Upper lobe of right lung (tissue), 1 donor: ENCODE measurements around the gene ZNF831. TPM values are rescaled to one million over a fixed set of nuclear protein-coding genes. Genes with fewer than 3 reads are reported as not detected.
A peak's percentile ranks its signal among the peaks of the same experiment; 100 is the strongest.

Source experiments
- ATAC-seq: fragments of 200-7000 bp; cut with Tn5 transposase; one replicate; pipeline ENCODE4 v1.9.1; 2020; ENCODE audit warnings: mild to moderate bottlenecking, moderate library complexity
- DNase-seq: peaks from one replicate; pipeline ENCODE4 v3.0.0-alpha.2; 2020
- H3K27ac ChIP-seq: fragments of 200-600 bp; one replicate; pipeline ENCODE4 v1.8.0; 2022
- H3K27me3 ChIP-seq: fragments of 200-600 bp; one replicate; pipeline ENCODE4 v1.8.0; 2022; ENCODE audit warnings: mild to moderate bottlenecking
- H3K36me3 ChIP-seq: fragments of 200-600 bp; one replicate; pipeline ENCODE4 v1.8.0; 2022
- H3K4me1 ChIP-seq: fragments of 200-600 bp; one replicate; pipeline ENCODE4 v1.8.0; 2022
- H3K4me3 ChIP-seq: fragments of 200-600 bp; one replicate; pipeline ENCODE4 v1.8.0; 2022; ENCODE audit warnings: mild to moderate bottlenecking
- H3K9me3 ChIP-seq: fragments of 200-600 bp; one replicate; pipeline ENCODE4 v1.8.0; 2022
- intact Hi-C: fragments of 100-400 bp; cut with DNase I; formaldehyde crosslinking; loops from one replicate; pipeline ENCODE4 v1.11.0; 2022
- total RNA-seq: library from RNA; stranded (reverse); fragmentation: NEBNext Ultra II Directional; extraction: Animal tissue kit (Norgen Biotek cat#: 25700); gene quantifications from one replicate; pipeline ENCODE4 v1.2.1, GENCODE V29; 2021
- TF ChIP-seq, protein P1 (sequence below): fragments of 200-600 bp; IDR thresholded peaks from one replicate; pipeline ENCODE4 v1.8.0; 2022; ENCODE audit warnings: antibody characterized with exemption
- donor health status: DM: no; HTN: yes; CAD: no; lungs with severe emphysema.

Gene ZNF831
- total RNA-seq, 1 donor from 2014 or later: 1.0 TPM

- no peak overlapping the region for H3K4me3 ChIP-seq
- H3K4me1 ChIP-seq: peaks cover 4% of the 10 kb centered on the region
- no peak for ATAC-seq
- intact Hi-C loops: no loop called here
- no peak overlapping the region for H3K27ac ChIP-seq
- H3K36me3 ChIP-seq: no peaks in the 10 kb centered on the region
- TF ChIP-seq, protein P1, sequence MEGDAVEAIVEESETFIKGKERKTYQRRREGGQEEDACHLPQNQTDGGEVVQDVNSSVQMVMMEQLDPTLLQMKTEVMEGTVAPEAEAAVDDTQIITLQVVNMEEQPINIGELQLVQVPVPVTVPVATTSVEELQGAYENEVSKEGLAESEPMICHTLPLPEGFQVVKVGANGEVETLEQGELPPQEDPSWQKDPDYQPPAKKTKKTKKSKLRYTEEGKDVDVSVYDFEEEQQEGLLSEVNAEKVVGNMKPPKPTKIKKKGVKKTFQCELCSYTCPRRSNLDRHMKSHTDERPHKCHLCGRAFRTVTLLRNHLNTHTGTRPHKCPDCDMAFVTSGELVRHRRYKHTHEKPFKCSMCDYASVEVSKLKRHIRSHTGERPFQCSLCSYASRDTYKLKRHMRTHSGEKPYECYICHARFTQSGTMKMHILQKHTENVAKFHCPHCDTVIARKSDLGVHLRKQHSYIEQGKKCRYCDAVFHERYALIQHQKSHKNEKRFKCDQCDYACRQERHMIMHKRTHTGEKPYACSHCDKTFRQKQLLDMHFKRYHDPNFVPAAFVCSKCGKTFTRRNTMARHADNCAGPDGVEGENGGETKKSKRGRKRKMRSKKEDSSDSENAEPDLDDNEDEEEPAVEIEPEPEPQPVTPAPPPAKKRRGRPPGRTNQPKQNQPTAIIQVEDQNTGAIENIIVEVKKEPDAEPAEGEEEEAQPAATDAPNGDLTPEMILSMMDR: no peak
- no peaks in the 10 kb centered on the region for H3K9me3 ChIP-seq
- DNase-seq: no peak
- no peaks in the 10 kb centered on the region for H3K27me3 ChIP-seq
Measured at GRCh38 chr20:59175002-59175401, 11.4 kb downstream of the ZNF831 start.

- H3K4me3 ChIP-seq: no peak overlapping the region
- H3K4me1 ChIP-seq: peaks cover 4% of the 10 kb centered on the region
- H3K9me3 ChIP-seq: no peaks in the 10 kb centered on the region
- H3K27me3 ChIP-seq: no peaks in the 10 kb centered on the region
- intact Hi-C loops: no loop called here
- TF ChIP-seq, protein P1: no peak
- no peaks in the 10 kb centered on the region for H3K36me3 ChIP-seq
- ATAC-seq: no peak
- DNase-seq: no peak
- no peak overlapping the region for H3K27ac ChIP-seq
Measured at GRCh38 chr20:59175861-59176260, 12.2 kb downstream of the ZNF831 start.

DNA sequence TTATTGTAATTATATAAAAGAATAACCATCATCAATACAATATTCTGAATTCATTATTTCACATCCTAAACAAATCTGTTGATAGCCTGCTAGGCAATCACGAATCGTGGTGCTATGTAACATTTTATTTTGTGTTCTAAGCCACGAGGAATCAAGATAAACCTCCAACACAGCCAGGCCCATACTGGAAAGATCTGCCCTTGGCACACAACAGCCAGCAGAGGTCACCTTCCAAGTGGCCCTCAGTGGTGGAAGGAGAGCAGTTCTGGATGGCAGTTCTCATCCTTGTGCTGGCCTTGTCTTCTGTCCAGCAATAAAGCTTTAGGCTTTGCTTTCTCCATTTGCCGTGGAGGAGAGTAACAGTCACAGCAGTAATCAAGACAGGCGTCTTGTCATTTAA lies 13.2 kb downstream of the ZNF831 start:
- H3K36me3 ChIP-seq: no peaks in the 10 kb centered on the region
- no peak overlapping the region for H3K27ac ChIP-seq
- DNase-seq: no peak
- intact Hi-C loops: no loop called here
- no peaks in the 10 kb centered on the region for H3K9me3 ChIP-seq
- ATAC-seq: no peak
- peaks cover 4% of the 10 kb centered on the region for H3K4me1 ChIP-seq
- TF ChIP-seq, protein P1: no peak
- H3K27me3 ChIP-seq: no peaks in the 10 kb centered on the region
- no peak overlapping the region for H3K4me3 ChIP-seq

DNA sequence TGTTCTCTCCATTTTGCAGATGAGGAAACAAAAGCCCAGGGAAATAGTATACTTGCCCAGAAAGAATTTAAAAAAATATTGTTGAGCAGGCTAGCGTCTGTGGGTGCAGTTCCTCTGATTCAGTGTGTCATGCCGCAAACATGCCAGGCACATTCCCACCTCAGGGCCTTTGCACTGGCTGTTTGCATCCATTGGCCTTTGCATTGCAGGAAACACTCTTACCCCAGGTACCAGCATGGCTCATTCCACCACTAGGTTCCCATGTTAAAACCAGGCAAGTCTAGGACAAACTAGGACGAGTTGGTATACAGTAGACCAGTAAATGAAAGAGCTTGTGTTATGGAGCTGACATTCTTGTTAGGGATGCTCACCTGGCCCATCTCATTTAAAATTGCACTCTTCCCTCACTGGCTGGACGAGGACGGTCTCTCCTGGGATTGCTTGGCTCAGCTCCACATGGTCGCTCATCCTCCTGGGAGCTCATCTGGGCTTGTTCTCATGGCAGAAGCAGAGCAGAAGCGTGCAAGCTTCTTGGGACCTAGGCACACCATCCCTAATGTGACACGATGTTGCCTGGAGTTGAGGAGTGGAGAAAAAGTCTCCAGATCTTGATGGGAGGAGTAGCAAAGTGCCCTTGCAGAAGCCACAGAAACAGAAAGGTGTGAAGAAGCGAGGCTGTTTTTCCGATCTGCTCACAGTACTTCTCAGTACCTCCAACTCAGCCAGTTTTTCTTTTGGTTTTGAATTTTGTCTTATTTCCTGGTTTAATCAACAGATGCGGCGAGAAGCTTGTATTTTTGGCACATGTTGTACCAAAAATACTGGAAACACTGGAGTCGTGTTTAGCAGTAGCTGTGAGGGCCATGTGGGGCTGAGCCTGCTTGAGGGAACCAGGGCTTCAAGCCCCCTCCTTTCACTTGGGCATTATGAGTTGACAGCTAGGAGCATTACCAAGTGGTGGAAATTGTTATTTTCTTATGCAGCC lies 13.9 kb downstream of the ZNF831 start:
- DNase-seq (no peak), ATAC-seq (peak; percentile 36)
- H3K27me3 ChIP-seq: no peaks in the 10 kb centered on the region
- H3K4me3 ChIP-seq: no peak overlapping the region
- H3K36me3 ChIP-seq: no peaks in the 10 kb centered on the region
- H3K9me3 ChIP-seq: no peaks in the 10 kb centered on the region
- H3K4me1 ChIP-seq: peaks cover 4% of the 10 kb centered on the region
- TF ChIP-seq, protein P1: no peak
- intact Hi-C loops: no loop called here
- no peak overlapping the region for H3K27ac ChIP-seq

DNA sequence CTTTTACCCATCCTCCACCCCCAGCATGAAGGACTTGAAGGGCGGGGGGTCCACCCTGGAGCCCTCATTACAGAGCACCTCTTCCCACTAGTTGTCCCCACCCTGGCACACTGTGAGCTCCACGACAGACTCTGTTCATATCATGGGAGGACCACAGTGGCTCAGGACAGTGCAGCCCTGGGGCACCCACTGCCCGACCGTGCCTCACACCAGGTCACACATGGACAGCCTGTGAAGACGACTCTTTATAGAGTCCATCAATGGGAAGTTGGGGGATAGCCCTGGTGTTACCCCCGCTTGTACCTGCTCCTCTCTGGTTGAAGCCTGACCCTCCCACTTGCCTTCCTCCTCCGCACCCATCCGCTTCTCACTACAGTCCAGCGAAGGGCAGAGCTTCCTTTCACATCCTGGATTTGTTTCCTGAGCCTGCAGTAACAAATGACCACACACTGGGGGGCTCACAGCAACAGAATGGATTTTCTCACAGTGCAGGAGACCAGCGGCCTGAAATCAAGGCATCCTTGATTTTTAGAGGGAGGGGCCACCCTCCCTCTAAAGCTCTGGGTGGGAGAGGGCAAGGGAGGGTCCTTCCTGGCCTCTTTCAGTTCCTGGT lies 15.5 kb downstream of the ZNF831 start:
- no peaks in the 10 kb centered on the region for H3K27me3 ChIP-seq
- H3K27ac ChIP-seq: peak overlapping the region; percentile 55
- intact Hi-C loops: no loop called here
- no peaks in the 10 kb centered on the region for H3K36me3 ChIP-seq
- ATAC-seq (peak; percentile 22), DNase-seq (no peak)
- peaks cover 4% of the 10 kb centered on the region for H3K4me1 ChIP-seq
- no peaks in the 10 kb centered on the region for H3K9me3 ChIP-seq
- no peak overlapping the region for H3K4me3 ChIP-seq
- TF ChIP-seq, protein P1: no peak
